GM12878 (cell line): ENCODE data around the gene RPGR. TPM values are rescaled to one million over a fixed set of nuclear protein-coding genes. Genes with fewer than 3 reads are reported as not detected.

ENCODE experiments used
- ATAC-seq: fragments of 200-7000 bp; cut with Tn5 transposase; 3 replicates; pipeline ENCODE4 v1.9.1; 2020; ENCODE audit warnings: mild to moderate bottlenecking, moderate library complexity
- BruUV-seq: library from RNA; stranded (reverse); fragments of 400-500 nt; replicated peaks from 2 replicates; lab custom pipeline; 2021; lab: Mats Ljungman, UMichigan
- CTCF ChIA-PET: fragments of 300-600 bp; sonication (Branson Sonifier 250); formaldehyde crosslinking; extraction: SDS; loops from one replicate; lab custom pipeline; 2021; ENCODE audit warnings: inconsistent platforms; lab: Yijun Ruan, JAX
- POLR2A ChIA-PET: fragments of 350-600 bp; formaldehyde crosslinking; extraction: SDS; loops from one replicate; lab custom pipeline; 2021; ENCODE audit warnings: inconsistent platforms; lab: Charles Lee
- RAD21 ChIA-PET: fragments of 300-600 bp; sonication (Branson Sonifier 250); formaldehyde crosslinking; loops from one replicate; lab custom pipeline; 2023; ENCODE audit warnings: antibody characterized with exemption; ENCODE audit not compliant: unreplicated experiment; lab: Charles Lee
- SMC1A ChIA-PET: fragments of 300-600 bp; sonication (Branson Sonifier 250); formaldehyde crosslinking; loops from one replicate; lab custom pipeline; 2023; ENCODE audit not compliant: unreplicated experiment, uncharacterized antibody; lab: Charles Lee
- DNase-seq: peaks from one replicate; pipeline ENCODE4 v3.0.0-alpha.2; 2011; ENCODE audit warnings: low read depth, low spot score
- FAIRE-seq: peaks from 3 replicates; lab custom pipeline; 2011; peaks lifted over from hg19 to GRCh38; lab: Jason Lieb, UNC
- H2AFZ ChIP-seq: 2 replicates; pipeline ENCODE4 v1.6.0; 2011; ENCODE audit warnings: low read depth, low read length, control low read depth; ENCODE audit not compliant: control insufficient read depth
- H3K27ac ChIP-seq: 2 replicates; pipeline ENCODE4 v1.5.1; 2011; ENCODE audit warnings: control low read depth; ENCODE audit not compliant: control insufficient read depth, insufficient read depth
- H3K27me3 ChIP-seq, 2 experiments: replicated peaks in 1 of 2; 2 replicates each; pipeline versions ENCODE4 v1.6.0 to v1.6.1; 2011; ENCODE audit warnings: low read length in 1 of 2; ENCODE audit not compliant: control insufficient read depth in 2 of 2, insufficient read depth in 2 of 2
- H3K36me3 ChIP-seq, 2 experiments: 2 replicates each; pipeline ENCODE4 v1.5.1; 2011; ENCODE audit warnings: low read length in 1 of 2; ENCODE audit not compliant: control insufficient read depth in 2 of 2, insufficient read depth in 2 of 2
- H3K4me1 ChIP-seq: 2 replicates; pipeline ENCODE4 v1.6.1; 2011; ENCODE audit warnings: mild to moderate bottlenecking, low read length, moderate library complexity, mixed read lengths; ENCODE audit not compliant: control insufficient read depth, insufficient read depth
- H3K4me2 ChIP-seq: 2 replicates; pipeline ENCODE4 v1.6.0; 2011; ENCODE audit warnings: control low read depth; ENCODE audit not compliant: control insufficient read depth, insufficient read depth
- H3K4me3 ChIP-seq: fragments of 200-600 bp; sonication (generic); 2 replicates; pipeline ENCODE4 v1.5.1; 2016
- H3K79me2 ChIP-seq: 2 replicates; pipeline ENCODE4 v1.6.0; 2011; ENCODE audit warnings: low read length; ENCODE audit not compliant: control insufficient read depth, insufficient read depth
- H3K9ac ChIP-seq: 2 replicates; pipeline ENCODE4 v1.8.0; 2011; ENCODE audit warnings: low read length, control low read depth, mixed read lengths; ENCODE audit not compliant: control insufficient read depth, insufficient read depth
- H3K9me3 ChIP-seq: replicated peaks from 3 replicates; pipeline ENCODE4 v1.5.1; 2011; ENCODE audit warnings: mild to moderate bottlenecking, low read length; ENCODE audit not compliant: control insufficient read depth, insufficient read depth
- H4K20me1 ChIP-seq: 2 replicates; pipeline ENCODE4 v1.6.0; 2011; ENCODE audit not compliant: control insufficient read depth, insufficient read depth
- CEBPB ChIP-seq, 2 experiments: fragments of 150-350 bp in 1 of 2; IDR thresholded peaks; 2 replicates each; pipeline ENCODE4 v1.6.1; 2012 to 2014; ENCODE audit warnings: low read depth in 2 of 2, low read length in 2 of 2, borderline replicate concordance in 1 of 2, inconsistent platforms in 1 of 2
- GATAD2B ChIP-seq: fragments of 450-650 bp; conservative IDR thresholded peaks from 2 replicates; pipeline ENCODE4 v1.6.1; 2017; ENCODE audit warnings: low read depth, mild to moderate bottlenecking, moderate library complexity
- HSF1 ChIP-seq: fragments of 150-350 bp; IDR thresholded peaks from 2 replicates; pipeline ENCODE4 v1.6.1; 2014; ENCODE audit warnings: mild to moderate bottlenecking, low read depth, low read length
- IKZF2 ChIP-seq, 2 experiments: fragments of 450-650 bp; IDR thresholded peaks; 2 replicates each; pipeline ENCODE4 v1.6.1; 2017; ENCODE audit warnings: mild to moderate bottlenecking in 2 of 2, moderate library complexity in 2 of 2
- RELA ChIP-seq: fragments of 450-650 bp; IDR thresholded peaks from 2 replicates; pipeline ENCODE4 v1.8.0; 2014; ENCODE audit warnings: borderline replicate concordance; ENCODE audit not compliant: partially characterized antibody
- SPI1 ChIP-seq: IDR thresholded peaks from 2 replicates; pipeline ENCODE4 v1.6.1; 2011; ENCODE audit warnings: low read depth, mild to moderate bottlenecking, low read length, moderate library complexity, borderline replicate concordance; ENCODE audit not compliant: insufficient read depth
- SUPT20H ChIP-seq: IDR thresholded peaks from 2 replicates; pipeline ENCODE4 v1.6.1; 2011; ENCODE audit warnings: low read depth, mild to moderate bottlenecking, low read length, moderate library complexity, borderline replicate concordance; ENCODE audit not compliant: control insufficient read depth
- WGBS: methylation state at CpG from one replicate; pipeline ENCODE4 v1.1.6; 2016; ENCODE audit warnings: low lambda C conversion rate; ENCODE audit not compliant: insufficient replicate concordance, insufficient coverage; ENCODE audit errors: missing lambda C conversion rate; 5-methylcytosine and 5-hydroxymethylcytosine counted together
- in situ Hi-C: fragments of 300-500 bp; cut with MboI; formaldehyde crosslinking; loops from 9 replicates; pipeline ENCODE4 v1.14.3; 2018; ENCODE audit warnings: mixed read lengths
- intact Hi-C: fragments of 100-400 bp; cut with micrococcal nuclease; formaldehyde crosslinking; loops from one replicate; pipeline ENCODE4 v1.14.2; 2022; ENCODE audit not compliant: unreplicated experiment
- polyA plus RNA-seq, 11 experiments: library from polyadenylated mRNA; depleted of rRNA in 4 of 11; unstranded in 6 of 11; stranded (reverse) in 5 of 11; fragments of >200 nt; fragmentation: Nextera tagmentation in 4 of 11; fragmentation: Illumina TruSeq in 1 of 11; extraction: Ambion mirVana in 4 of 11; extraction: Trizol in 1 of 11; gene quantifications; 1 replicate in 1 of 11; 2 replicates in 10 of 11; pipeline versions ENCODE4 v1.2.1 to v1.2.3, GENCODE V29; 2011 to 2016; ENCODE audit warnings: inconsistent platforms in 2 of 11, missing spikeins in 2 of 11, low read depth in 1 of 11
- total RNA-seq, 4 experiments: library from RNA; depleted of rRNA in 3 of 4; stranded (reverse); fragments of >200 nt in 3 of 4; fragmentation: Illumina TruSeq in 1 of 4; extraction: Trizol in 1 of 4; gene quantifications; 2 replicates each; pipeline versions ENCODE4 v1.2.1 to v1.2.3, GENCODE V29; 2013 to 2021
- TF ChIP-seq, protein P1 (sequence below): fragments of 450-650 bp; IDR thresholded peaks from 2 replicates; pipeline ENCODE4 v1.6.1; 2017; ENCODE audit warnings: mild to moderate bottlenecking, low read depth, inconsistent platforms; ENCODE audit not compliant: poor library complexity, severe bottlenecking
- TF ChIP-seq, protein P2 (sequence below): fragments of 450-650 bp; conservative IDR thresholded peaks from 2 replicates; pipeline ENCODE4 v1.6.1; 2017; ENCODE audit warnings: mild to moderate bottlenecking, moderate library complexity

The RPGR gene
- total and polyA plus RNA-seq, 10 of the 15 experiments (the other 5 are each of a cell fraction or from before 2014, with no cell fraction given) = 5.5 to 13.4 (median 7.6) TPM

- intact Hi-C loops (loop anchor here (10.0 kb wide), 2 partner anchors 173 to 493 kb away; partner anchors contain the start of gene CYBB), in situ Hi-C loops (no loop called here)
- no peak for ATAC-seq
- FAIRE-seq = no peak
- no peaks in the 10 kb centered on the region for H3K36me3 ChIP-seq
- H3K27me3 ChIP-seq = no peaks in the 10 kb centered on the region
- no peaks in the 10 kb centered on the region for H3K79me2 ChIP-seq
- POLR2A ChIA-PET = interaction anchor here (1.5 kb wide), 1 partner anchor 49 kb away, joined by 6 read pairs; the partner anchor contains the start of gene RPGR
- SMC1A ChIA-PET = interaction anchor here (1.5 to 2.1 kb wide), 2 partner anchors 17 to 25 kb away, joined by 3 to 6 read pairs; no protein-coding TSS in a partner anchor
- no peak overlapping the region for H3K4me3 ChIP-seq
- TF ChIP-seq SUPT20H = no peak
- no peak for TF ChIP-seq CEBPB (IDR thresholded peaks at IDR 0.05; ENCODE audit: borderline replicate concordance in 1 of 2, low read depth in 2 of 2, low read length in 2 of 2)
- no peak for TF ChIP-seq IKZF2 (IDR thresholded peaks at IDR 0.05)
- TF ChIP-seq SPI1 = no peak
- TF ChIP-seq, protein P1, sequence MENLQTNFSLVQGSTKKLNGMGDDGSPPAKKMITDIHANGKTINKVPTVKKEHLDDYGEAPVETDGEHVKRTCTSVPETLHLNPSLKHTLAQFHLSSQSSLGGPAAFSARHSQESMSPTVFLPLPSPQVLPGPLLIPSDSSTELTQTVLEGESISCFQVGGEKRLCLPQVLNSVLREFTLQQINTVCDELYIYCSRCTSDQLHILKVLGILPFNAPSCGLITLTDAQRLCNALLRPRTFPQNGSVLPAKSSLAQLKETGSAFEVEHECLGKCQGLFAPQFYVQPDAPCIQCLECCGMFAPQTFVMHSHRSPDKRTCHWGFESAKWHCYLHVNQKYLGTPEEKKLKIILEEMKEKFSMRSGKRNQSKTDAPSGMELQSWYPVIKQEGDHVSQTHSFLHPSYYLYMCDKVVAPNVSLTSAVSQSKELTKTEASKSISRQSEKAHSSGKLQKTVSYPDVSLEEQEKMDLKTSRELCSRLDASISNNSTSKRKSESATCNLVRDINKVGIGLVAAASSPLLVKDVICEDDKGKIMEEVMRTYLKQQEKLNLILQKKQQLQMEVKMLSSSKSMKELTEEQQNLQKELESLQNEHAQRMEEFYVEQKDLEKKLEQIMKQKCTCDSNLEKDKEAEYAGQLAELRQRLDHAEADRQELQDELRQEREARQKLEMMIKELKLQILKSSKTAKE = no peak
- no peak for TF ChIP-seq HSF1
- TF ChIP-seq, protein P2, sequence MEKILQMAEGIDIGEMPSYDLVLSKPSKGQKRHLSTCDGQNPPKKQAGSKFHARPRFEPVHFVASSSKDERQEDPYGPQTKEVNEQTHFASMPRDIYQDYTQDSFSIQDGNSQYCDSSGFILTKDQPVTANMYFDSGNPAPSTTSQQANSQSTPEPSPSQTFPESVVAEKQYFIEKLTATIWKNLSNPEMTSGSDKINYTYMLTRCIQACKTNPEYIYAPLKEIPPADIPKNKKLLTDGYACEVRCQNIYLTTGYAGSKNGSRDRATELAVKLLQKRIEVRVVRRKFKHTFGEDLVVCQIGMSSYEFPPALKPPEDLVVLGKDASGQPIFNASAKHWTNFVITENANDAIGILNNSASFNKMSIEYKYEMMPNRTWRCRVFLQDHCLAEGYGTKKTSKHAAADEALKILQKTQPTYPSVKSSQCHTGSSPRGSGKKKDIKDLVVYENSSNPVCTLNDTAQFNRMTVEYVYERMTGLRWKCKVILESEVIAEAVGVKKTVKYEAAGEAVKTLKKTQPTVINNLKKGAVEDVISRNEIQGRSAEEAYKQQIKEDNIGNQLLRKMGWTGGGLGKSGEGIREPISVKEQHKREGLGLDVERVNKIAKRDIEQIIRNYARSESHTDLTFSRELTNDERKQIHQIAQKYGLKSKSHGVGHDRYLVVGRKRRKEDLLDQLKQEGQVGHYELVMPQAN = no peak
- no peak for TF ChIP-seq RELA
- TF ChIP-seq GATAD2B = no peak
- RAD21 ChIA-PET = interaction anchor here (0.7 to 2.1 kb wide), 3 partner anchors 16 to 49 kb away, joined by 3 to 7 read pairs (median 4); partner anchors contain the start of gene RPGR
- CTCF ChIA-PET = interaction anchor here (0.7 to 2.6 kb wide), 5 partner anchors 16 to 50 kb away, joined by 3 to 9 read pairs (median 3); partner anchors contain the start of gene RPGR
- H2AFZ ChIP-seq = no peak overlapping the region
- H3K27ac ChIP-seq = no peak overlapping the region
- H4K20me1 ChIP-seq = no peaks in the 10 kb centered on the region
- BruUV-seq = no TSS peak
- H3K4me2 ChIP-seq = no peak overlapping the region
- H3K9ac ChIP-seq = no peak overlapping the region
- 47% methylated on average over 2 of the region's 2 CpGs for WGBS
- no peaks in the 10 kb centered on the region for H3K4me1 ChIP-seq
- no peak for DNase-seq
- H3K9me3 ChIP-seq = no peaks in the 10 kb centered on the region
These were observed 49.5 kb downstream of the RPGR start for GRCh38 chrX:38277802-38278201.
